ENCODE data around the gene AKT2. TPM values are rescaled to one million over a fixed set of nuclear protein-coding genes. Genes with fewer than 3 reads are reported as not detected.

AKT2 gene
- polyA plus RNA-seq, 3 donors, result 11.4 to 122 (median 16.3) TPM

DNA sequence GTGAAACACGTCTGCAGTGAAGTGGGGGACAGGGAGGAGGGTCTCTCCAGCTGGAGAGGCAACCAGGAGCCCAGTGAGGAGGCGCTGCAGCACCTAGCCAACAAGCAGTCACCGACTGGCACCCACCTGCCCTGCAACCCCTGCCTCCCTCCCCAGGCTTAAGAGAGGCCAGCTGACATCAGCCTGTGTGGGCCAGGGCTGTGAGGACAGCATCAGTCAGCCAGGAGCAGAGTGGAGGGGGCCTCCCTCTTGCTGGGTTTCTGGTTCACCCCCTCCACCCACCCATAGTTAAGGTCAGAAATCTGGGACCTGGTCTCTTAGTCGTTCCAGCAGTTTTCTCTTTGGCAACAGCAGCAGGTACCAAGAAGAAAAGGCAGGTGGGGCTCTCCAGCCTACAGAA lies 33.2 kb downstream of the AKT2 start:
- no peaks in the 10 kb centered on the region for H3K4me1 ChIP-seq (ENCODE audit: control insufficient read depth in 1 of 2, insufficient read depth in 2 of 2, low read length in 2 of 2)
- H3K9me3 Mint-ChIP-seq, result peaks cover 0 to 1% (median 0%) of the 10 kb centered on the region in 7 donors
- TF ChIP-seq, protein P1, sequence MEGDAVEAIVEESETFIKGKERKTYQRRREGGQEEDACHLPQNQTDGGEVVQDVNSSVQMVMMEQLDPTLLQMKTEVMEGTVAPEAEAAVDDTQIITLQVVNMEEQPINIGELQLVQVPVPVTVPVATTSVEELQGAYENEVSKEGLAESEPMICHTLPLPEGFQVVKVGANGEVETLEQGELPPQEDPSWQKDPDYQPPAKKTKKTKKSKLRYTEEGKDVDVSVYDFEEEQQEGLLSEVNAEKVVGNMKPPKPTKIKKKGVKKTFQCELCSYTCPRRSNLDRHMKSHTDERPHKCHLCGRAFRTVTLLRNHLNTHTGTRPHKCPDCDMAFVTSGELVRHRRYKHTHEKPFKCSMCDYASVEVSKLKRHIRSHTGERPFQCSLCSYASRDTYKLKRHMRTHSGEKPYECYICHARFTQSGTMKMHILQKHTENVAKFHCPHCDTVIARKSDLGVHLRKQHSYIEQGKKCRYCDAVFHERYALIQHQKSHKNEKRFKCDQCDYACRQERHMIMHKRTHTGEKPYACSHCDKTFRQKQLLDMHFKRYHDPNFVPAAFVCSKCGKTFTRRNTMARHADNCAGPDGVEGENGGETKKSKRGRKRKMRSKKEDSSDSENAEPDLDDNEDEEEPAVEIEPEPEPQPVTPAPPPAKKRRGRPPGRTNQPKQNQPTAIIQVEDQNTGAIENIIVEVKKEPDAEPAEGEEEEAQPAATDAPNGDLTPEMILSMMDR (IDR thresholded peaks at IDR 0.05), result no peak
- no peak for DNase-seq
- H4K20me1 ChIP-seq (ENCODE audit: insufficient read depth, low read length), result peaks cover 52% of the 10 kb centered on the region
- H3K27me3 ChIP-seq (ENCODE audit: control insufficient read depth in 2 of 2, insufficient read depth in 2 of 2, low read length in 2 of 2), result no peaks in the 10 kb centered on the region
- H3K4me3 ChIP-seq (replicated peaks in 1 of 3; ENCODE audit: low read depth in 2 of 3, low read length in 3 of 3), result no peak overlapping the region
- no peaks in the 10 kb centered on the region for H3K9me3 ChIP-seq (replicated peaks in 1 of 2; ENCODE audit: control insufficient read depth in 1 of 2, insufficient read depth in 1 of 2, low read length in 2 of 2)
- no peak overlapping the region for H2AFZ ChIP-seq (ENCODE audit: insufficient read depth, low read depth, low read length, poor library complexity, severe bottlenecking)
- no CpG with 5 or more reads among the region's 4 CpGs for WGBS (ENCODE audit: insufficient coverage)
- H3K4me1 Mint-ChIP-seq, result no peaks in the 10 kb centered on the region
- intact Hi-C loops (cut with micrococcal nuclease), result no loop called here
- no peak overlapping the region for H3K4me3 Mint-ChIP-seq
- H3K36me3 ChIP-seq (replicated peaks in 1 of 2; ENCODE audit: control insufficient read depth in 1 of 2, insufficient read depth in 2 of 2, low read length in 2 of 2), result peaks cover 70 to 92% of the 10 kb centered on the region in 2 donors
- no peak overlapping the region for H3K4me2 ChIP-seq (replicated peaks; ENCODE audit: extremely low read depth, low read length, poor library complexity, severe bottlenecking)
- H3K27ac ChIP-seq (ENCODE audit: low read depth in 1 of 2, low read length in 2 of 2), result no peak overlapping the region
- peaks cover 0 to 4% (median 0%) of the 10 kb centered on the region in 3 donors for H3K27me3 Mint-ChIP-seq (ENCODE audit: low read depth in 3 of 3)
- H3K36me3 Mint-ChIP-seq, result peaks cover 74 to 89% of the 10 kb centered on the region in 2 donors
- H3K9ac ChIP-seq (ENCODE audit: insufficient read depth, low read length, poor library complexity, severe bottlenecking), result no peak overlapping the region
- peak overlapping the region in 1 of 7 donors; percentile 15 for H3K27ac Mint-ChIP-seq
- peaks cover 18% of the 10 kb centered on the region for H3K79me2 ChIP-seq (ENCODE audit: insufficient read depth, low read length)

DNA sequence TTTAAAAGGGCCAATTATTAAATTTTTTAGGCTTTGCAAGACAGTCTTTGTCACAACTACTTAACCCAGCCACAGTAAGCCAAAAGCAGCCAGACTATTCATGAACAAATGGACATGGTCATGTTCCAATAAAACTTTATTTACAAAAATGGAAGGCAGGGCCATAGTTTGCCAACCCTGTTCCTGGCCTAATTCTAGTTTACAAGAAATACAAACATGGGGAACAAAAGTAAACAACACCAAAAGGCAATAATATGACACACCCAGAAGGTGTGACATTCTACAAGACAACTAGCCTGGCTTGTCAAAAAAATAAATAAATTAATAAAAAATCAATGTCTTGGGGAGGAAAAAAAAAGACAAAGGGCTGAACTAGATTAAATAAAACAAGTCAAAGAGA lies 33.9 kb downstream of the AKT2 start:
- DNase-seq, result no peak
- intact Hi-C loops (cut with micrococcal nuclease), result no loop called here
- Mint-ChIP-seq H3K27me3 (ENCODE audit: low read depth in 3 of 3) (peaks cover 0 to 4% (median 0%) of the 10 kb centered on the region in 3 donors), H3K27ac (no peak overlapping the region), H3K36me3 (peaks cover 70 to 83% of the 10 kb centered on the region in 2 donors), H3K9me3 (peaks cover 0 to 1% (median 0%) of the 10 kb centered on the region in 7 donors), H3K4me3 (no peak overlapping the region), H3K4me1 (no peaks in the 10 kb centered on the region)
- H3K27ac ChIP-seq (ENCODE audit: low read depth in 1 of 2, low read length in 2 of 2), result no peak overlapping the region
- TF ChIP-seq, protein P1 (IDR thresholded peaks at IDR 0.05), result no peak
- H3K79me2 ChIP-seq (ENCODE audit: insufficient read depth, low read length), result peaks cover 13% of the 10 kb centered on the region
- H4K20me1 ChIP-seq (ENCODE audit: insufficient read depth, low read length), result peaks cover 53% of the 10 kb centered on the region
- H3K9ac ChIP-seq (ENCODE audit: insufficient read depth, low read length, poor library complexity, severe bottlenecking), result no peak overlapping the region
- H3K27me3 ChIP-seq (ENCODE audit: control insufficient read depth in 2 of 2, insufficient read depth in 2 of 2, low read length in 2 of 2), result no peaks in the 10 kb centered on the region
- no peak overlapping the region for H2AFZ ChIP-seq (ENCODE audit: insufficient read depth, low read depth, low read length, poor library complexity, severe bottlenecking)
- H3K4me2 ChIP-seq (replicated peaks; ENCODE audit: extremely low read depth, low read length, poor library complexity, severe bottlenecking), result no peak overlapping the region
- H3K4me3 ChIP-seq (replicated peaks in 1 of 3; ENCODE audit: low read depth in 2 of 3, low read length in 3 of 3), result no peak overlapping the region
- no peaks in the 10 kb centered on the region for H3K9me3 ChIP-seq (replicated peaks in 1 of 2; ENCODE audit: control insufficient read depth in 1 of 2, insufficient read depth in 1 of 2, low read length in 2 of 2)
- H3K36me3 ChIP-seq (replicated peaks in 1 of 2; ENCODE audit: control insufficient read depth in 1 of 2, insufficient read depth in 2 of 2, low read length in 2 of 2), result peaks cover 63 to 85% of the 10 kb centered on the region in 2 donors
- no peaks in the 10 kb centered on the region for H3K4me1 ChIP-seq (ENCODE audit: control insufficient read depth in 1 of 2, insufficient read depth in 2 of 2, low read length in 2 of 2)
